BLaER1 treated with 17β-estradiol and CSF1 and Interleukin-3, amounts not matched to agents 10 nM and 100 nM (cell line): ENCODE measurements around the gene MITF.

Source experiments
- H3K27ac ChIP-seq, 11 experiments: shearing (Covaris generic); formaldehyde crosslinking; 2 replicates each; pipeline ENCODE4 v1.8.1; 2022
- H3K27me3 ChIP-seq, 11 experiments: shearing (Covaris generic); formaldehyde crosslinking; 2 replicates each; pipeline ENCODE4 v1.8.1; 2022
- H3K36me3 ChIP-seq, 11 experiments: shearing (Covaris generic); formaldehyde crosslinking; 2 replicates each; pipeline ENCODE4 v1.8.1; 2022
- H3K4me1 ChIP-seq, 10 experiments: shearing (Covaris generic); formaldehyde crosslinking; 2 replicates each; pipeline ENCODE4 v1.8.1; 2022
- H3K4me2 ChIP-seq, 11 experiments: shearing (Covaris generic); formaldehyde crosslinking; 2 replicates each; pipeline ENCODE4 v1.8.1; 2022
- H3K4me3 ChIP-seq, 10 experiments: shearing (Covaris generic); formaldehyde crosslinking; 2 replicates each; pipeline ENCODE4 v1.8.1; 2022
- H3K9ac ChIP-seq, 11 experiments: shearing (Covaris generic); formaldehyde crosslinking; 2 replicates each; pipeline ENCODE4 v1.8.1; 2022
- H3K9me3 ChIP-seq, 11 experiments: shearing (Covaris generic); formaldehyde crosslinking; replicated peaks in 1 of 11; 2 replicates each; pipeline ENCODE4 v1.8.1; 2022
- H4K20me1 ChIP-seq, 11 experiments: shearing (Covaris generic); formaldehyde crosslinking; 2 replicates each; pipeline ENCODE4 v1.8.1; 2022
- Cebpa-rat ChIP-seq, 11 experiments: shearing (Covaris generic); IDR thresholded peaks; 2 replicates each; pipeline ENCODE4 v1.8.1; 2022

MITF gene

DNA sequence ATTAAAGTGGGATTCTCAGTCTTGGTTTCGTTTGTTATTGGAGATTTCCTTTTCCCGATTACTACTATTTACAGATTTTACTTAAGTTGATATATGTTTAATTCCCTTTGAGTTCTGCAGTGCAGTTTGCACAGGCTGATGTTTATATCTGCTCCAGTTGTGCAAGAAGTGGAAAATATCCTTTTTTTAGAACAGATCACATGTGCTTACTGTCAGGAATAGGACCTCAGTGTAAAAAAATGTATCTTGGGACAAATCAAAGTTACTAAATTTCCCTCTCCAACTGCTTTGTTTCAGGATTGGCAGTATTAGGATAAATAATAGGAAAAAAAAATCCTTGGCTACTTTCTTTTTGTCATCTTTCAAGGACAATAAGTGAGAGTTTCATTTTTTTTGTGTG is 6.9 kb downstream of the MITF start:
- Histone ChIP-seq H4K20me1 (peaks cover 0 to 8% (median 0%) of the 10 kb centered on the region in 11 experiments; a peak in 2 of 22 replicates), H3K27ac (peak overlapping the region in 2 of 11 experiments; percentile 82 to 93; a peak in 3 of 22 replicates), H3K9me3 (no peaks in the 10 kb centered on the region), H3K36me3 (no peaks in the 10 kb centered on the region), H3K27me3 (peaks cover 0 to 7% (median 1%) of the 10 kb centered on the region in 11 experiments; a peak in 11 of 22 replicates), H3K4me2 (peak overlapping the region in 10 of 11 experiments; percentile 1 to 97 (median 30); a peak in 14 of 22 replicates), H3K4me3 (peak overlapping the region in 2 of 10 experiments; percentile 14 to 15; a peak in 2 of 20 replicates), H3K4me1 (peaks cover 15 to 100% (median 24%) of the 10 kb centered on the region in 10 experiments), H3K9ac (peak overlapping the region in 2 of 11 experiments; percentile 23 to 68; a peak in 4 of 22 replicates)
- TF ChIP-seq Cebpa-rat (IDR thresholded peaks at IDR 0.05): no peak

DNA sequence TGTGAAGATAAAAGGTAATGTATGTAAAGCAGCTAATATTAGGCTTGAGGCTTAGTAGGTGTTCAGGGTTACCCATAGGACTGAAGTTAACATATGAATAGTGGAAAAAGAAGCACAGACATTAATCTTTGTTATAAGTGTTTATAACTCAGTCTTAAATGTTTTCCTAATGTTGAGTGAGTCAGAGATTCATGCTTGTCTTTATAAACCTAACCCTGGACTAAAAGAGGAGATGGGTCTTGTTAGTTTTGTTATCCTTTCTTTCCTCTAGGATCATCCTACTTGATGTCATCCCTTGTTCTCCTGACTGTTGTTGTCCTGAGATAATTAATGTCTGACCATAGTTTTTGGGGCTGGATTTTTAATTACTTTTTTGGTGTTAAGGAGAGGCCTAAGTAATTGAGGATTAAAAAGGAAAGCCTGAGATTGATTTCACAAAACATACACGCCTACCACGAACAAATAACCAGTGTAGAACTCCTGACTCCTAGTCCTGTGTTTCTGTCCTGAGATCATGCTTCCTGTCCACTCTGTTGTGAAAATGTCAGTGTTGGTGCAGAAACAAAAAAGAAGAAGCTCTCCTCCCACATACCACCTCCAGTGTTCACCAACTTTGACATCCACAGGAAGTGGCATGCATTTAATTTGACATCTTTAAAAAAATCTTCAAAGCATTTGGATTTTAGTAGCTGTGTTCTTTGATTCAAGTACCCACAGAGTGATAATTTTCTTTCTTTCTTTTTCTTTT is 8.4 kb downstream of the MITF start:
- no peak for TF ChIP-seq Cebpa-rat (IDR thresholded peaks at IDR 0.05)
- Histone ChIP-seq H3K27me3 (no peaks in the 10 kb centered on the region), H3K4me2 (peak overlapping the region; percentile 24 to 97 (median 59); a peak in 21 of 22 replicates), H3K36me3 (peaks cover 0 to under 1% (median 0%) of the 10 kb centered on the region in 11 experiments; a peak in 1 of 22 replicates), H3K9me3 (peaks cover 0 to 10% (median 5%) of the 10 kb centered on the region in 11 experiments; a peak in 17 of 22 replicates), H4K20me1 (no peaks in the 10 kb centered on the region; a peak in 1 of 22 replicates), H3K4me3 (peak overlapping the region in 3 of 10 experiments; percentile 2 to 20 (median 2); a peak in 2 of 20 replicates), H3K9ac (peak overlapping the region in 4 of 11 experiments; percentile 18 to 80 (median 62); a peak in 7 of 22 replicates), H3K4me1 (peaks cover 15 to 100% (median 24%) of the 10 kb centered on the region in 10 experiments), H3K27ac (peak overlapping the region in 9 of 11 experiments; percentile 4 to 93 (median 68); a peak in 13 of 22 replicates)

DNA sequence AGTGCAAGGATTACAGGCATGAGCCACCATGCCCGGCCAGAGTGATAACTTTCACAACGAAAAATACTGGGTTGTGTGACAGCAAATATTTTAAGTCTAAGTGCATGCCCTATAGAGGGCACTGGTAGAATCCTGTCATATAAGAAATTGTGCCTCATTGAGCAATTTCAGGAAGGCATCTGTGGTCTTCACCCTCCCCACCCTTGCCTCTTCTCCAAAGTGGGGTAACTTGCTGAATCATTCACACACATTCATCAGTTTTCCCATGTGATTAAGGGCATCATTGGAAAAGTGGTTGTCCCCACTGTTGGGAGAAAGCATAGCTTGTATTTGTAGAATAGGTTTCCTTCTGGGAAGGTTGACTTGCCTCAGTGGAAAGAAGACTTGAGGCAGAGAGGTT is 9.2 kb downstream of the MITF start:
- Histone ChIP-seq H3K27me3 (no peaks in the 10 kb centered on the region), H3K4me1 (peaks cover 15 to 100% (median 24%) of the 10 kb centered on the region in 10 experiments)

DNA sequence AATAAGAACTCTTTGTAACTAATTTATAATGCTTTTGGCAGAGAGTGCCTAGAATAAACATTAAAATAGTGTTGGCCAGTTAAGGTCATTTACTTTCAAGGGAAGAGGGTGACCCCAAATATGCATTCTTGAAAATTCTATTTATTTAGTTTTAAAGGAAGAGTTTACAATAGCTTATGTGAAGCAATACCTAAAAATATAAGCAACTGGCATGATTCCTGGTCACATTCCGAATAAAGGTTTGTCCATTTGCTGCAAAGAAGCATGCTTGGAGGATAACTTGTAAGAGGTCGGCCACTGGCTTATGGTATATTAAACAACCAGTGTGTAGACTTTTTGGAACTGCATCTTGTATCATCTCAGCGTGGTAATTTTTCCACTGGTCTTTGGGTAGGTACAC is 10.2 kb downstream of the MITF start:
- peak overlapping the region in 2 of 11 experiments; percentile 80 to 93; a peak in 3 of 22 replicates for H3K27ac ChIP-seq
- no peaks in the 10 kb centered on the region for H3K27me3 ChIP-seq
- peaks cover 0 to 3% (median 0%) of the 10 kb centered on the region in 11 experiments; a peak in 1 of 22 replicates for H4K20me1 ChIP-seq
- H3K4me1 ChIP-seq: peaks cover 15 to 99% (median 24%) of the 10 kb centered on the region in 10 experiments
- H3K9ac ChIP-seq: no peak overlapping the region
- H3K9me3 ChIP-seq: peaks cover 14 to 28% (median 22%) of the 10 kb centered on the region in 11 experiments; a peak in 20 of 22 replicates
- no peak for TF ChIP-seq Cebpa-rat (IDR thresholded peaks at IDR 0.05)
- H3K36me3 ChIP-seq: peaks cover 0 to 15% (median 0%) of the 10 kb centered on the region in 11 experiments; a peak in 6 of 22 replicates
- H3K4me2 ChIP-seq: peak overlapping the region in 3 of 11 experiments; percentile 87 to 97 (median 94); a peak in 6 of 22 replicates
- no peak overlapping the region for H3K4me3 ChIP-seq

More for the DNA sequence above, 9.2 kb downstream of the MITF start:
- Histone ChIP-seq H3K4me3 (peak overlapping the region in 2 of 10 experiments; percentile 2 to 20; a peak in 2 of 20 replicates), H3K4me2 (peak overlapping the region; percentile 24 to 97 (median 59); a peak in 21 of 22 replicates), H3K36me3 (peaks cover 0 to 9% (median 0%) of the 10 kb centered on the region in 11 experiments; a peak in 6 of 22 replicates), H3K9me3 (peaks cover 5 to 19% (median 13%) of the 10 kb centered on the region in 11 experiments; a peak in 20 of 22 replicates), H3K27ac (peak overlapping the region in 9 of 11 experiments; percentile 4 to 93 (median 68); a peak in 13 of 22 replicates), H3K9ac (peak overlapping the region in 3 of 11 experiments; percentile 61 to 80 (median 62); a peak in 5 of 22 replicates), H4K20me1 (peaks cover 0 to 3% (median 0%) of the 10 kb centered on the region in 11 experiments; a peak in 1 of 22 replicates)
- TF ChIP-seq Cebpa-rat (IDR thresholded peaks at IDR 0.05): peak in 1 of 11 experiments; percentile 14; a peak in 2 of 22 replicates

DNA sequence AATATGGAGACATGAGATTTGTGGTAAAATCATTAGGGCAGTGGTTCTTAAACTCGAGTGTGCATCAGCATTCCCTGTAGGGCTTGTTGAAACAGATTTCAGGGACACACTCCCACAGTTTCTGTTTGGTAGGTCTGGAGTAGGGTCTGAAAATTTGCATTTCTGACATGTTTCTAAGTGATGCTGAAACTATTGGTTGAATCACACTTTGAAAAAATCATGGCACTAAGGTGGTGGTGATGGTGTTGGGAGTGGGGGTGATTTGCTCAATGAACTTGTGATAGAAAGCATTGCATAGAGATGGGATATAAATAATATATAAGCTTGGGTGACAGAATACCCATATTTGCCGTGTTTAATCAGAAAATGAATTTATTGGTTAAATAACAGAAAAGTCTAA is 11.3 kb downstream of the MITF start:
- Histone ChIP-seq H3K36me3 (peaks cover 0 to 19% (median 0%) of the 10 kb centered on the region in 11 experiments; a peak in 6 of 22 replicates), H3K4me1 (peaks cover 15 to 90% (median 24%) of the 10 kb centered on the region in 10 experiments), H3K4me2 (peak overlapping the region in 3 of 11 experiments; percentile 38 to 97 (median 94); a peak in 5 of 22 replicates), H3K27ac (peak overlapping the region in 3 of 11 experiments; percentile 7 to 56 (median 36); a peak in 4 of 22 replicates), H3K9me3 (peaks cover 17 to 30% (median 23%) of the 10 kb centered on the region in 11 experiments; a peak in 20 of 22 replicates), H3K9ac (no peak overlapping the region), H4K20me1 (peaks cover 0 to 4% (median 0%) of the 10 kb centered on the region in 11 experiments; a peak in 1 of 22 replicates), H3K27me3 (no peaks in the 10 kb centered on the region), H3K4me3 (no peak overlapping the region)
- TF ChIP-seq Cebpa-rat (IDR thresholded peaks at IDR 0.05): no peak

DNA sequence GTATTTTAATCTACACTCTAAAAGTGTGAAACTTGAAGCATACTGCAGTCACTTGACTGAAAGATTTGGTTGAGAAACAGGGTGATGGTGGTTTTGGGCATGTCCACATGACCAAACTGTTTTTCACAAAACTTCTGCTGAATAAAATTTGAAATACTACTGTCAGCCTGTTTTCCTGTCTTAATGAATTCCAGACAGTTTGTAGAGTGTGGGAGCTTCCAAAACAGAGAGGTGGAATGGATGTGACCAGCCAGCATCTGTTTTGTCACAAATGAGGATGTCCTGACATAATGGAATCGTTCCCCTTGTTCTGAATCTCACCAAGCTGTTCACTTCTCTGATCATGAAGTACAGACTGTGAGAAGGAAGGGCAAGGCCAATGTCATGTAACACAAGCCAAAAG is 11.8 kb downstream of the MITF start:
- no peaks in the 10 kb centered on the region for H3K27me3 ChIP-seq
- H3K4me3 ChIP-seq: no peak overlapping the region
- peaks cover 12 to 89% (median 20%) of the 10 kb centered on the region in 10 experiments for H3K4me1 ChIP-seq
- peak overlapping the region in 3 of 11 experiments; percentile 7 to 56 (median 36); a peak in 4 of 22 replicates for H3K27ac ChIP-seq
- H3K4me2 ChIP-seq: peak overlapping the region in 3 of 11 experiments; percentile 38 to 97 (median 94); a peak in 6 of 22 replicates
- no peak for TF ChIP-seq Cebpa-rat (IDR thresholded peaks at IDR 0.05)
- H4K20me1 ChIP-seq: peaks cover 0 to 6% (median 0%) of the 10 kb centered on the region in 11 experiments; a peak in 1 of 22 replicates
- H3K36me3 ChIP-seq: peaks cover 0 to 19% (median 0%) of the 10 kb centered on the region in 11 experiments; a peak in 6 of 22 replicates
- peaks cover 17 to 30% (median 23%) of the 10 kb centered on the region in 11 experiments; a peak in 20 of 22 replicates for H3K9me3 ChIP-seq
- peak overlapping the region in 1 of 11 experiments; percentile 9; a peak in 1 of 22 replicates for H3K9ac ChIP-seq

DNA sequence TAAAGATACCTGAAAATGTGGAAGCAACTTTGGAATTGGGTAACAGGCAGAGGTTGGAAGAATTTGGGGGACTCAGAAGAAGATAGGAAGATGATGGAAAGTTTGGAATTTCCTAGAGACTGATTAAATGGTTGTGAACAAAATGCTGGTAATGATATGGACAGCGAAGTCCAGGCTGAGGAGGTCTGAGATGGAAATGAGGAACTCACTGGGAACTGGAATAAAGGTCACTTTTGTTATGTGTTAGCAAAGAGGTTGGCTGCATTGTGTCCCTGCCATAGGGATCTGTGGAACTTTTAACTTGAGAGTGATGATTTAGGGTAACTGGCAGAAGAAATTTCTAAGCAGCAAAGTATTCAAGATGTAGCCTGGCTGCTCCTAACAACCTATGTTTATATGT is 13.0 kb downstream of the MITF start:
- peaks cover 17 to 30% (median 23%) of the 10 kb centered on the region in 11 experiments; a peak in 20 of 22 replicates for H3K9me3 ChIP-seq
- H3K27me3 ChIP-seq: no peaks in the 10 kb centered on the region
- H3K4me2 ChIP-seq: peak overlapping the region in 3 of 11 experiments; percentile 38 to 97 (median 94); a peak in 6 of 22 replicates
- H3K9ac ChIP-seq: no peak overlapping the region
- peaks cover 0 to 6% (median 0%) of the 10 kb centered on the region in 11 experiments; a peak in 1 of 22 replicates for H4K20me1 ChIP-seq
- TF ChIP-seq Cebpa-rat (IDR thresholded peaks at IDR 0.05): no peak
- peaks cover 11 to 85% (median 18%) of the 10 kb centered on the region in 10 experiments for H3K4me1 ChIP-seq
- peaks cover 0 to 19% (median 0%) of the 10 kb centered on the region in 11 experiments; a peak in 6 of 22 replicates for H3K36me3 ChIP-seq
- no peak overlapping the region for H3K27ac ChIP-seq
- H3K4me3 ChIP-seq: no peak overlapping the region
